Subcutaneous adipose tissue (tissue), 4 donors: ENCODE results near the gene ZNF853. TPM values are rescaled to one million over a fixed set of nuclear protein-coding genes. Genes with fewer than 3 reads are reported as not detected.

Experiments
- total RNA-seq, 4 donors: library from RNA; depleted of rRNA; stranded (reverse); fragments of >200 nt; gene quantifications; one replicate each; pipeline ENCODE4 v1.1.0, GENCODE V29; 2016
- TF ChIP-seq, protein P1 (sequence below): fragments of 450-650 bp; IDR thresholded peaks from one replicate; pipeline ENCODE4 v1.5.1; 2016; ENCODE audit warnings: low read depth, mild to moderate bottlenecking, control low read depth, antibody characterized with exemption, moderate library complexity

The ZNF853 gene
- total RNA-seq, 4 donors from 2014 or later = 2.8 to 4.9 (median 4.6) TPM

DNA sequence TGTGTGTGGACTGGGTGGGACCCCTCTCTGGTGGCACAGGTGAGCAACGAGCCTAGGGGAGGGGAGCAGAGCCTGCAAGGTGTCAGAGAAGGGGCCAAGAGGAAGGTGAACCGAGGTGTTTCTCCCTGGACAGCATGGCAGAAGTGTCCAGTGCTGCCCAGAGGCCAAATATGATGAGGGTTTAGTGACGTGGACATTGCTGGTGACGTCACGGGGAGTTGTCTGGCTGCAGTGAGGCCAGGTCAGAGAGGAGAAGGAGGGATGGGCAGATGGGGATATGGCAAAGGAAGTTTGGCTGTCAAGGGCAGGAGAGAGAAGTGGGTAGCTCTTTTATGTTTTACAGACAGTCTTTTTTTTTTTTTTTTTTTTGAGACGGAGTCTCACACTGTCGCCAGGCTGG lies 2.6 kb upstream of the ZNF853 start:
- TF ChIP-seq, protein P1, sequence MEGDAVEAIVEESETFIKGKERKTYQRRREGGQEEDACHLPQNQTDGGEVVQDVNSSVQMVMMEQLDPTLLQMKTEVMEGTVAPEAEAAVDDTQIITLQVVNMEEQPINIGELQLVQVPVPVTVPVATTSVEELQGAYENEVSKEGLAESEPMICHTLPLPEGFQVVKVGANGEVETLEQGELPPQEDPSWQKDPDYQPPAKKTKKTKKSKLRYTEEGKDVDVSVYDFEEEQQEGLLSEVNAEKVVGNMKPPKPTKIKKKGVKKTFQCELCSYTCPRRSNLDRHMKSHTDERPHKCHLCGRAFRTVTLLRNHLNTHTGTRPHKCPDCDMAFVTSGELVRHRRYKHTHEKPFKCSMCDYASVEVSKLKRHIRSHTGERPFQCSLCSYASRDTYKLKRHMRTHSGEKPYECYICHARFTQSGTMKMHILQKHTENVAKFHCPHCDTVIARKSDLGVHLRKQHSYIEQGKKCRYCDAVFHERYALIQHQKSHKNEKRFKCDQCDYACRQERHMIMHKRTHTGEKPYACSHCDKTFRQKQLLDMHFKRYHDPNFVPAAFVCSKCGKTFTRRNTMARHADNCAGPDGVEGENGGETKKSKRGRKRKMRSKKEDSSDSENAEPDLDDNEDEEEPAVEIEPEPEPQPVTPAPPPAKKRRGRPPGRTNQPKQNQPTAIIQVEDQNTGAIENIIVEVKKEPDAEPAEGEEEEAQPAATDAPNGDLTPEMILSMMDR = no peak

DNA sequence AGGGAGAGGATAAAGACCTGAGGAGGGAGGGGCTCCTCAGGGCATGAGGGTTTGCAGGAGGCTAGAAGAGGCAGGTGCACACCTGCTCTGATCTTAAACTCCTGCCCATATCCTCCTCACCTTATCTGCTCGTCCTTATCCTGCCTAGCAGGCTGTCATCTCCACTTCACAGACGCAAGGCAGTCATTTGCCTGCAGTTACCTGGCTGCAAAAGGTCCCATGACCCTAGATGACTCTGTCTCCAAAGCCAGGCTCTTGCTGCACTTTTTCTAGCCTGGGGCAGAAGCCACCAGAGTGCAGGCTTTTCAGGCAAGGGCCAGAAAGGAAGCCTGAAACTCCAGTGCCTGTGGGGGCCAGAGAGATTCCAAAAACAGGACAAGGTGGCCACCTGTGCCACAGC lies 1.7 kb upstream of the ZNF853 start:
- TF ChIP-seq, protein P1 = no peak

DNA sequence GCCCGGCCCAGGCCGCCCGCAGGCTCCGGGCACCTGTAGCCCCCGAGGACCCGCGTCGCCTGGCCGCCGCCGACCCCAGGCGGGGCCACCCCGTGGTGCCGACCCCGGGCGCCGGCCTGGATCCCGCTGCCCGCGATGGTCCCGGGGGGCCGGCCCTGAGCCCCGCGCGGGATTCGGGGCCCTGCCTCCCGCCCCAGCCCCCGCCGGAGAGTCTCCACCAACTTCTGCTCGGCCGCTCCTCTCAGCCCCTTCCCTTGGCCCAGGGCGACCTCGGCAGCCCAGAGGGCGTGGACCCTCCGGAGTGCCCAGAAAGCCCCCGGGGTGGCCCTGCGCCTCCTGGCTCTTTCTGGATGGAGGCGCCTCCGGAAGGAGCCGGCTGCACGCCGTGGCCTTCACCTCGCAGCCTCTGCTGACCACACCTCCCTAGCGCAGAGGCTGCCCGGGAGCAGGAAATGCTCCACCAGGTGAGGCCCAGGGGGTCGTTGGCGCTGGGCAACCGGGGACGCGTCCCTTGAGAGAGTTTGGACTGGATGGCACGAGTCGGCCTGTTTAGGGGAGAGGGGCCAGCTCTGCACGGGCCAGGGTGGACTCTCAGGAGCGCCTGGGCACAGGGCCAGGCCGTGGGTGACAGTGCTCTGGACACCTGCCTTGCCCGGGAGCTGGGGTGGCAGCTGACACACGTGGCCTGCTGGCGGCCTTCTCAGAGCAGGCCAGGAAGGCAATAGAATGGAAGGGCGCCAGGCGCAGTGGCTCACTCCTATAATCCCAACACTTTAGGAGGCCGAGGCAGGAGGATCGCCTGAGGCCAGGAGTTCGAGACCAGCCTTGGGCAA lies 529 bp downstream of the ZNF853 start:
- TF ChIP-seq, protein P1 = no peak

DNA sequence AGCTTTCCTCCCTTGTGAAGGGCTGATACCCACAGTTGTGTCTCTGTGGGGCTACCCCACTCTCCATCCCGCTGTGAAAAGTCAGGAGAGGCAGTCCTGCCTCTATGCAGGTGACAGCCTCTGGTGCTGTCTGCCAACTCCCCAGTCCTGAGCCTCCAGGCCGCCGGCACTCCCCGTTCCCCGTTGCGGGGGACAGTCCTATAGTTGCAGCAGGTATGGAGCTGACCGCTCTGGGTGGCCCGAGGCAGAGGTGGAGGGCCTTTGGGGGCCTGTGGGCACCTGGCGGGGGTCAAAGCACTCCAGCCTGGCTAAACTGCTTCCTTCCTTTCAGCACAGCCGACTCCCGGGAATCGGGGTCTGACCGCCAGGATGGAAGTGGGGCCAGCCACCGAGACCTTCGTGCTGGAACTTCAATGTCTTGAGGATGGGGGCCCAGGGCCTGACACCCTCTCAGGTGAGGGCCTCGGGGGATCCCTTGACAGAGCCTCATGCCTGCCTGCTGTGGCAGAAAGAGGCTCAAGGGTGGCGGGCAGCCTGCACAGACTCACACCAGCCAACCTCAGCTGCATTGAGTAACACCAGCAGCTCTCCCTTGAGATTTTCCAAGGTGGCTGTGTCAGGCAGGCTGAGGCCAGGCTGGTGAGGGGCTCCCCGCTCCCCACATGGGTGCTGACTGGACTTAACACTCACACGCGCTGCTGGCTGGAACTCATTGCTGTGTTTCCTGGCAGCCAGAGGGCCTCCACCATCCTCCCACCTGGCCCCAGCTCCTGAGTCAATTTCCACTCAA lies 1.6 kb downstream of the ZNF853 start:
- TF ChIP-seq, protein P1 = no peak

DNA sequence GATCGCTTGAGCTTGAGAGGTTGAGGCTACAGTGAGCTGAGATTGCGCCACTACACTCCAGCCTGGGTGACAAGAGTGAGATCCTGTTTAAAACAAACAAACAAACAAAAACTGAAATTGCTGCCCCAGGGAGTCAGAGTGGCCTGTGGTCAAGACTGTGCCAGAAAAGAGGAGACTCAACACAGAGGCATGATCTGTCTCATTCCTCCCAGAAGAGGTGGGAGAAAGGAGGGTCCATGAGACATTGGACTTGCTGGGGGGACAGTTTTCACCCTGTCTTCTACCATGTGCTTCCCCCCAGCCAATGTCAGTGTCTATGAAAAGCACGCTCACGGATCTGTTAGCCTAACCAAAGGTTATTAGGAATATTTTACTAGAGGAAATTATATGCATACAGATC lies 3.2 kb downstream of the ZNF853 start:
- TF ChIP-seq, protein P1 = no peak

DNA sequence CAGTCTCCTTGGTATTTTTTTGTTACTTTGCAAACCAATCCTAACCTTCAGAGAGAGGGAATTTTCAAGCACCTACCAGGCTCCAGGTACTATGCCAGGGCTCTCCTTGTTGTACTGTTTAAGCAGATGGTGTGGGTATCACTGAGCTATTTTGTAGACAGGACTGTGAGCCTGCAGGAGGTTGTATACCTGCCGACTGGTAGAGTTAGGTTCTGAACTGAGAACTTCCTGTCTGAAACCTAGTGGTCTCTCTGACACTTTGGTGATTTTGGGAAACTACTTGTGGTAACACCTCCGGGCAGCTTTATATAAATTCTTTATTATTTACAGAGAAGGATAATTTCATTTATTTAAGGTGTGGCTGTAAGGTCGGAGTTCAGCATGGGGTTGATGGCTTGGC lies 4.6 kb downstream of the ZNF853 start:
- TF ChIP-seq, protein P1 = no peak
